ENCODE data around the gene TBRG4. TPM values are rescaled to one million over a fixed set of nuclear protein-coding genes. Genes with fewer than 3 reads are reported as not detected.

Gene TBRG4
- total and polyA plus RNA-seq, 3 donors from 2014 or later = 75.7 to 82.8 (median 82.7) TPM

- no peaks in the 10 kb centered on the region for H3K27me3 ChIP-seq
- no peaks in the 10 kb centered on the region for H3K36me3 ChIP-seq (ENCODE audit: low read depth, missing control alignments)
- no peak overlapping the region for H3K4me3 ChIP-seq
- no peak for DNase-seq
- no peak for TF ChIP-seq POLR2A (IDR thresholded peaks at IDR 0.05)
- TF ChIP-seq, protein P1, sequence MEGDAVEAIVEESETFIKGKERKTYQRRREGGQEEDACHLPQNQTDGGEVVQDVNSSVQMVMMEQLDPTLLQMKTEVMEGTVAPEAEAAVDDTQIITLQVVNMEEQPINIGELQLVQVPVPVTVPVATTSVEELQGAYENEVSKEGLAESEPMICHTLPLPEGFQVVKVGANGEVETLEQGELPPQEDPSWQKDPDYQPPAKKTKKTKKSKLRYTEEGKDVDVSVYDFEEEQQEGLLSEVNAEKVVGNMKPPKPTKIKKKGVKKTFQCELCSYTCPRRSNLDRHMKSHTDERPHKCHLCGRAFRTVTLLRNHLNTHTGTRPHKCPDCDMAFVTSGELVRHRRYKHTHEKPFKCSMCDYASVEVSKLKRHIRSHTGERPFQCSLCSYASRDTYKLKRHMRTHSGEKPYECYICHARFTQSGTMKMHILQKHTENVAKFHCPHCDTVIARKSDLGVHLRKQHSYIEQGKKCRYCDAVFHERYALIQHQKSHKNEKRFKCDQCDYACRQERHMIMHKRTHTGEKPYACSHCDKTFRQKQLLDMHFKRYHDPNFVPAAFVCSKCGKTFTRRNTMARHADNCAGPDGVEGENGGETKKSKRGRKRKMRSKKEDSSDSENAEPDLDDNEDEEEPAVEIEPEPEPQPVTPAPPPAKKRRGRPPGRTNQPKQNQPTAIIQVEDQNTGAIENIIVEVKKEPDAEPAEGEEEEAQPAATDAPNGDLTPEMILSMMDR (IDR thresholded peaks at IDR 0.05) = no peak
- no peaks in the 10 kb centered on the region for H3K9me3 ChIP-seq
- intact Hi-C loops (cut with DNase I; ENCODE audit: low total_unique reads) = no loop called here
- WGBS, 2 donors = 85 to 93% methylated on average over 3 to 9 of the region's 9 CpGs
- no peak overlapping the region for H3K27ac ChIP-seq
- H3K4me1 ChIP-seq = peaks cover 20% of the 10 kb centered on the region
Measured at GRCh38 chr7:45081670-45081974, 29.9 kb downstream of the TBRG4 start.

GRCh38 chr7:45080958-45081669 is 30.4 kb downstream of the TBRG4 start:
- 90 to 97% methylated on average over 10 to 14 of the region's 14 CpGs for WGBS, 2 donors
- Histone ChIP-seq H3K36me3 (ENCODE audit: low read depth, missing control alignments) (no peaks in the 10 kb centered on the region), H3K27ac (no peak overlapping the region), H3K4me3 (no peak overlapping the region), H3K27me3 (no peaks in the 10 kb centered on the region), H3K9me3 (no peaks in the 10 kb centered on the region), H3K4me1 (peaks cover 20% of the 10 kb centered on the region)
- TF ChIP-seq, protein P1 (IDR thresholded peaks at IDR 0.05) = no peak
- TF ChIP-seq POLR2A (IDR thresholded peaks at IDR 0.05) = no peak
- intact Hi-C loops (cut with DNase I; ENCODE audit: low total_unique reads) = no loop called here
- DNase-seq = no peak

DNA sequence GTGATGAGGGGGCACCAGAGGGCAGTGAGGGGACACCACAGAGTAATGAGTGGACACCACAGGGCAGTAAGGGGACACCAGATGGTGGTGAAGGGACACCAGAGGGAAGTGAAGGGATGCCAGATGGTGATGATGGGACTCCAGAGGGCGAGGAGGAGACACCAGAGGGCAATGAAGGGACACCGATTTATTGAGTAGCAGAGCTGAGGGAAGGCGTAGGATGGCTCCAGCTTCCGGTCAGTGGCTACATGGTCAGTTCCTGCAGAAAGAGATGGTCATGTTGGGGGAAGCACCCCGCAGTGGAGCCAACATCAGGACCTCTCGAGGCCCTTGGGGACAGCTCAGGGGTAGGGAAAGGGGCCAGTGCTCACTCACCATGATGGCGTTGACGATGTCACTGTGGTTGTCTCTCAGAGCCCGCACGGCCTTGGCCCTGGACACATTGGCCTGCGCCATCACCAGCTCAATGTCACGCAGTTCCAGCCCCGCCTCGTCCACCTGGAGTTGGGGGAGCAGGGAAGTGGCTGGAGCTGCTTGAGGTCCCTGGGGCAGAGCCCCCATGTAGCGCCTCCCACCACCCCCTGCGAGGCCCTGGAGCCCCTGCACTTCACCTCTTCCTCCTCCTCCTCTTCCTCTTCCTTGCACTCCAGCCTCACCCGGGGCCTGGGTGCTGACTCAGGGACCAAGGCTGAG is 31.1 kb downstream of the TBRG4 start:
- TF ChIP-seq POLR2A (IDR thresholded peaks at IDR 0.05) = no peak
- TF ChIP-seq, protein P1 (IDR thresholded peaks at IDR 0.05) = no peak
- 85 to 95% methylated on average over 16 to 17 of the region's 17 CpGs for WGBS, 2 donors
- H3K27ac ChIP-seq = no peak overlapping the region
- H3K9me3 ChIP-seq = no peaks in the 10 kb centered on the region
- no peaks in the 10 kb centered on the region for H3K36me3 ChIP-seq (ENCODE audit: low read depth, missing control alignments)
- H3K4me3 ChIP-seq = no peak overlapping the region
- peaks cover 20% of the 10 kb centered on the region for H3K4me1 ChIP-seq
- H3K27me3 ChIP-seq = no peaks in the 10 kb centered on the region
- no peak for DNase-seq
- intact Hi-C loops (cut with DNase I; ENCODE audit: low total_unique reads) = no loop called here

DNA sequence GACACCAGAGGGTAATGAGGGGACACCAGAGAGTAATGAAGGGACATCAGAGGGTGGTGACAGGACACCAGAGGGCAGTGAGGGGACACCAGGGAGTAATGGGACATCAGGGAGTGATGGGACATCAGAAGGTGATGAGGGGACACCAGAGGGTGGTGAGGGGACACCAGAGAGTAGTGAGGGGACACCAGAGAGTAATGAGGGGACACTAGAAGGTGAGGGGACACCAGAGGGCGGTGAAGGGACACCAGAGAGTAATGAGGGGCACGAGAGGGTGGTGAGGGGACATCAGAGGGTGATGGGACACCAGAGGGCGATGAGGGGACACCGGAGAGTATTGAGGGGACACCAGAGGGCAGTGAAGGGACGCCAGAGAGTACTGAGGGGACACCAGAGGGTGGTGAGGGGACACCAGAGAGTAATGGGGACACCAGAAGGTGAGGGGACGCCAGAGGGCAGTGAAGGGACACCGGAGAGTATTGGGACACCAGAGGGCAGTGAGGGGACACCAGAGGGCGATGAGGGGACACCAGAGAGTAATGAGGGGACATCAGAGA is 33.3 kb downstream of the TBRG4 start:
- H3K9me3 ChIP-seq = no peaks in the 10 kb centered on the region
- no peak for DNase-seq
- TF ChIP-seq, protein P1 (IDR thresholded peaks at IDR 0.05) = no peak
- no peak for TF ChIP-seq POLR2A (IDR thresholded peaks at IDR 0.05)
- 72 to 85% methylated on average over 8 of the region's 8 CpGs for WGBS, 2 donors
- no peak overlapping the region for H3K4me3 ChIP-seq
- no peaks in the 10 kb centered on the region for H3K36me3 ChIP-seq (ENCODE audit: low read depth, missing control alignments)
- H3K27me3 ChIP-seq = no peaks in the 10 kb centered on the region
- intact Hi-C loops (cut with DNase I; ENCODE audit: low total_unique reads) = no loop called here
- H3K4me1 ChIP-seq = peaks cover 17% of the 10 kb centered on the region
- H3K27ac ChIP-seq = no peak overlapping the region
